Muscle layer of colon (tissue), 2 donors: ENCODE results near the gene DSCAM.

Experiments
- H3K27ac ChIP-seq: one replicate; pipeline ENCODE4 v1.7.0; 2013; ENCODE audit warnings: low read depth, mild to moderate bottlenecking, low read length, moderate library complexity
- H3K27me3 ChIP-seq, 2 donors: one replicate each; pipeline ENCODE4 v1.7.0; 2013; ENCODE audit warnings: low read length in 2 of 2, mild to moderate bottlenecking in 2 of 2; ENCODE audit not compliant: insufficient read depth in 2 of 2, control insufficient read depth in 1 of 2
- H3K36me3 ChIP-seq: one replicate; pipeline ENCODE4 v1.7.0; 2013; ENCODE audit warnings: mild to moderate bottlenecking, low read length; ENCODE audit not compliant: insufficient read depth
- H3K4me1 ChIP-seq: one replicate; pipeline ENCODE4 v1.7.0; 2013; ENCODE audit warnings: mild to moderate bottlenecking, low read length; ENCODE audit not compliant: insufficient read depth
- H3K4me3 ChIP-seq, 2 donors: one replicate each; pipeline ENCODE4 v1.7.0; 2013; ENCODE audit warnings: low read length in 2 of 2, low read depth in 1 of 2, mild to moderate bottlenecking in 1 of 2, moderate library complexity in 1 of 2
- H3K9ac ChIP-seq: one replicate; pipeline ENCODE4 v1.7.0; 2013; ENCODE audit warnings: low read length
- H3K9me3 ChIP-seq: one replicate; pipeline ENCODE4 v1.7.0; 2013; ENCODE audit warnings: mild to moderate bottlenecking, low read length
- donor health status: abdominal sarcoma.
- donor health status: Adenocarcinoma of cecum.

The DSCAM gene

GRCh38 chr21:39976800-39977199, 870.2 kb downstream of the DSCAM start:
- Histone ChIP-seq H3K4me1 (peaks cover 5% of the 10 kb centered on the region), H3K9ac (no peak overlapping the region), H3K27me3 (no peaks in the 10 kb centered on the region), H3K9me3 (no peaks in the 10 kb centered on the region), H3K27ac (no peak overlapping the region), H3K36me3 (no peaks in the 10 kb centered on the region), H3K4me3 (no peak overlapping the region)

DNA sequence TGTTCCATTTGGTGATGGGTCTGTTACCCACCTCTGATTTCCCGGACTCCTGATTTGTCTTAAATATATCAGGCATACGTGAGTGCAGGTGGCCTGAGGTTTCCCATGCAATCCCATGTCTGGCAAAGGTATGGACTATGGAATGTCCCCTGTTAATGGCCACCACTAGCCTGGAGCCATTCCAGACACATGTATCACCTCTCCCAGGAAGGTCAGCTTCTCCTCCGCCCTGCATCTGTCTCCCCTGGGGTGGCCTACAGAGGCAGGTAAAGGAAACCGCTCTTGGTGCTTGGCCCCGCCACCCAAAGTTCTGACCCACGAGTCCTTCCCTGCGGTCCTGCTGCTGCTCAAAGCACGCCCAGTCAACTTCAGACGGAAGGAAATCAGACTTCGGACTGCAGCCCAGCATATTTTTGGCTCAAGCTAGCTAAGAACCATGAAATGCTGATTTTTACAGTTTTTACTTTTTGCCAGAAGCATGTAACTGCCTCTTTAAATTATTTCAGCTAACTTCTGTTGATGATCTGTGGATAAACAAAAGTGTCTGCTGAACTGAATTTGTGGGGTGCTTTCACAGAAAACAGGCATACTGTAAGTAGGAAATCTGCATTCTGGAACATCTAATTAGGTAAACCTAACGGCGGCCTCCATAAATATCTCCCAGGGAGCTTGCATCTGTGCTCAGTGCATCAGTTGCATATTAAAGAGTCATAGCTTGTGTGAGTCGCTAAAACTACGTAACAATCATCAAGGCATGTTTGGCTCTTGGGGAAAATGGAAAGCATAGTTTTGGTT, 873.8 kb downstream of the DSCAM start:
- H3K27ac ChIP-seq, result no peak overlapping the region
- no peaks in the 10 kb centered on the region for H3K27me3 ChIP-seq
- no peaks in the 10 kb centered on the region for H3K9me3 ChIP-seq
- no peak overlapping the region for H3K4me3 ChIP-seq
- no peak overlapping the region for H3K9ac ChIP-seq
- no peaks in the 10 kb centered on the region for H3K36me3 ChIP-seq
- H3K4me1 ChIP-seq, result peaks cover 5% of the 10 kb centered on the region

GRCh38 chr21:39972471-39972870, 874.5 kb downstream of the DSCAM start:
- Histone ChIP-seq H3K9me3 (no peaks in the 10 kb centered on the region), H3K9ac (no peak overlapping the region), H3K36me3 (no peaks in the 10 kb centered on the region), H3K27me3 (no peaks in the 10 kb centered on the region), H3K27ac (no peak overlapping the region), H3K4me3 (no peak overlapping the region), H3K4me1 (peaks cover 5% of the 10 kb centered on the region)

DNA sequence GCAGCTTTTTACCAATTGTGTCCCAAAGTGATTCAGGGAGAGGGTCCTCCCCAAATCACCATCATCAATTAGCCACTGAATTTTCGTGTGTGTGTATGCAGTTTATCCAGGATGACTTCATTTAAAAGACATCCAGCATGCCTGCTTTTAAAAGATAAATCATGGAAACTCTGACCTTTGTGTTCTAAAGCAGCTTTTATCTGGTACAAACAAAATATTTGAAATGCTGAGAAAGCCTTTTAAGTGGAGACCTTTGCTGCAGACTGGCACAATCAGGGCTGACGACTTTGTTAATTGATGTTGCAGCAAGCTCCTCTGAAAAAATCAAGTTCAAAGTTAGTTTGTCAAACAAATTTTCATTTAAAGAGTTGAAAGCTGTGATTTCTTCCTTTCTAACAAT, 875.0 kb downstream of the DSCAM start:
- Histone ChIP-seq H3K9me3 (no peaks in the 10 kb centered on the region), H3K36me3 (no peaks in the 10 kb centered on the region), H3K4me3 (no peak overlapping the region), H3K9ac (no peak overlapping the region), H3K27ac (no peak overlapping the region), H3K4me1 (peaks cover 5% of the 10 kb centered on the region), H3K27me3 (no peaks in the 10 kb centered on the region)

- no peaks in the 10 kb centered on the region for H3K9me3 ChIP-seq
- no peaks in the 10 kb centered on the region for H3K27me3 ChIP-seq
- peaks cover 5% of the 10 kb centered on the region for H3K4me1 ChIP-seq
- H3K36me3 ChIP-seq, result no peaks in the 10 kb centered on the region
- no peak overlapping the region for H3K4me3 ChIP-seq
- no peak overlapping the region for H3K27ac ChIP-seq
- H3K9ac ChIP-seq, result no peak overlapping the region
Measured at GRCh38 chr21:39969691-39970364, 877.1 kb downstream of the DSCAM start.

DNA sequence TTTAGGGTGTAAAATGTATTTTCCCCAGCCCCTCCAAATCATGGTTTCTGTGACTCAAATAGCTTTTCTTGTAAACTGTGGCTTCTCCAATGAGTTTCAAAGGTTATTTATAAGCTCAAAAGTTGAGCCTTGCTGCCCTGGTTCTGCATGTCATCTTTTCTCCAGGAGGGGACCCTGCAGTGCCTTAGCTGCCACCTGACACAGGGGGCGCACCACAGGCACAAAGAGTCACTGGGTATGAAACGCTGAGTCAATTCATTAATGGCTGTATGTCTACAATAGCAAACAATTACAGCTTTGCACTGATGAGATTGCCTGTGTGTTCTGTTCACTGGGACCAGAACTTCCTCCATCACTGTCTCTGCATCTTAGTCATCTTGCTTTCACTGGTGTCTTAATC, 878.9 kb downstream of the DSCAM start:
- H3K36me3 ChIP-seq, result no peaks in the 10 kb centered on the region
- no peaks in the 10 kb centered on the region for H3K9me3 ChIP-seq
- no peak overlapping the region for H3K27ac ChIP-seq
- no peak overlapping the region for H3K9ac ChIP-seq
- H3K4me1 ChIP-seq, result peaks cover 5% of the 10 kb centered on the region
- no peak overlapping the region for H3K4me3 ChIP-seq
- no peaks in the 10 kb centered on the region for H3K27me3 ChIP-seq

DNA sequence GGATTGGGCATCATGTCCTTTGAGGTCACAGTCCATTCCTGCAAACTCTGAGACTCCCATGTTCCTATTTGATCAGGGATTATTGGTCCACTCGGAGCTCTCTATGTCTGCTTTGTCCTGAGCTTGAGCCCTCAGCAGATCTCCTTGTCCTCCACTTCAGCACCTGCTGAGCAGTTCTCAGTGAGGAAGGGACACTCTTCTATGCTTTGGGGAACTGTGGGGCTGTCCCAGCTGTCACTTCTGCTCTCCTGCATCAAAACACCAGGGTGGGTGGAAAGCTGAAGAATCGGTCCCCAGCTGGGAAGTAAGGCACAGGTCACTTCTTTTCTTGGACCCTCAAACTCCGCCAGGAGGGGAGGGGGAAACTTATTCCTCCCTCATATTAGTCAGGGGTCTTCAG, 880.2 kb downstream of the DSCAM start:
- Histone ChIP-seq H3K4me1 (no peaks in the 10 kb centered on the region), H3K27ac (no peak overlapping the region), H3K9ac (no peak overlapping the region), H3K4me3 (no peak overlapping the region), H3K9me3 (no peaks in the 10 kb centered on the region), H3K36me3 (no peaks in the 10 kb centered on the region), H3K27me3 (no peaks in the 10 kb centered on the region)

DNA sequence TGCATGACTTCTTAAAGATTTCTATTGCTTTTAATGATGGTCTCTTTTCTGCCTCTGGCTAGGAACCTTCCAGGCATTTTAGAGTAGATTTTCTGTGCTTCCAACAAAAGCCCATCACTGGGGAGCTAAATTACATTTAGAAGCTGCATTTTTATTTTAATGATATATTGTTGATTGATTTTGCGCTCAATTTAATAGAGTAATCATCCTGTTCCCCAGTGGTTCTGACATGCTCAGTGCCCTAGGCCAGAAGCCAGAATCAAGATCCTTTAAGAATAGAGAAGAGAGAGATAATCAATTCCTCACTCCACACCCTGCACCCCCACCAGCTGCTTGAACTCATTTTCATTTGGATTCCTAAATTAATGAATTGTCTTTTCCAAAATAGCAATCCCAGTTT, 881.9 kb downstream of the DSCAM start:
- H3K9me3 ChIP-seq, result no peaks in the 10 kb centered on the region
- H3K27ac ChIP-seq, result no peak overlapping the region
- no peaks in the 10 kb centered on the region for H3K27me3 ChIP-seq
- no peaks in the 10 kb centered on the region for H3K36me3 ChIP-seq
- no peak overlapping the region for H3K4me3 ChIP-seq
- H3K4me1 ChIP-seq, result no peaks in the 10 kb centered on the region
- no peak overlapping the region for H3K9ac ChIP-seq

DNA sequence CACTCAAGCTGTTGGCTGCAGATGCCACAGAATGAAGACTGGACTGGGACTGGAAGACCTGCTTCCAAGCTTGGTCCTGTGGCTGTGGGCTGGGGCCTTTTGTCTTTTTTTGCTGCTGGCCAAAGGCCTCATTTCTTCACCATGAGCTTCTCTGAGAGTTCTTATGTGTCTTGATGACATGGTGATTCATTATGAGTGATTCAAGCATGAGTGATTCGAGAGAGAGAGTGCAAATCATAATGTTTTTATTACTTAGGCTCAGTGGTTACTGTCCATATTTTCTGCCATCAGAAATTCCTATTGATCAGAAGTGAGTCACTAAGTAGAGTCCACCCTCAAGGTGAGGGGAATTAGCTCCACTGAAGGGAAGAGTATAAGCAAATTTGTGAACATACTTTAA, 885.7 kb downstream of the DSCAM start:
- no peak overlapping the region for H3K4me3 ChIP-seq
- no peak overlapping the region for H3K27ac ChIP-seq
- H3K36me3 ChIP-seq, result no peaks in the 10 kb centered on the region
- peaks cover 8% of the 10 kb centered on the region for H3K4me1 ChIP-seq
- no peaks in the 10 kb centered on the region for H3K9me3 ChIP-seq
- H3K27me3 ChIP-seq, result no peaks in the 10 kb centered on the region
- no peak overlapping the region for H3K9ac ChIP-seq
